ENCODE data around the gene NAA50. TPM values are rescaled to one million over a fixed set of nuclear protein-coding genes. Genes with fewer than 3 reads are reported as not detected.

The NAA50 gene
- total and polyA plus RNA-seq, 2 of the 13 experiments (the other 11 are each of a cell fraction or from before 2014, with no cell fraction given), result 30.2 to 233 TPM

- no peaks in the 10 kb centered on the region for H3K27me3 ChIP-seq (ENCODE audit: control insufficient read depth in 1 of 2, insufficient read depth in 2 of 2, low read length in 2 of 2)
- CTCF ChIA-PET (ENCODE audit: low intra/inter-chr PET ratio, low total read pairs), result no interaction called here
- TF ChIP-seq MTF2 (CRISPR knock-in tag; IDR thresholded peaks at IDR 0.05; ENCODE audit: borderline replicate concordance), result no peak
- no peak for TF ChIP-seq ZNF772 (CRISPR knock-in tag; IDR thresholded peaks at IDR 0.05)
- TF ChIP-seq AKNA (CRISPR knock-in tag; IDR thresholded peaks at IDR 0.05; ENCODE audit: borderline replicate concordance), result no peak
- TF ChIP-seq LCORL (IDR thresholded peaks at IDR 0.05), result no peak
- no peak for TF ChIP-seq LCORL (CRISPR knock-in tag; IDR thresholded peaks at IDR 0.05)
- no peak for TF ChIP-seq IRX3 (CRISPR knock-in tag; IDR thresholded peaks at IDR 0.05; ENCODE audit: borderline replicate concordance, low read depth)
- TF ChIP-seq HMG20A (CRISPR knock-in tag; IDR thresholded peaks at IDR 0.05; ENCODE audit: borderline replicate concordance), result no peak
- TF ChIP-seq RFX1 (IDR thresholded peaks at IDR 0.05), result no peak
- no peak for TF ChIP-seq ZNF292 (CRISPR knock-in tag; IDR thresholded peaks at IDR 0.05; ENCODE audit: borderline replicate concordance, low read depth)
- no peak for TF ChIP-seq ZNF142 (CRISPR knock-in tag; IDR thresholded peaks at IDR 0.05)
- TF ChIP-seq KLF15 (CRISPR knock-in tag; IDR thresholded peaks at IDR 0.05; ENCODE audit: borderline replicate concordance), result no peak
- no peak for TF ChIP-seq ZNF720 (CRISPR knock-in tag; IDR thresholded peaks at IDR 0.05)
Measured at GRCh38 chr3:113712129-113712528, 33.9 kb downstream of the NAA50 start.

More at GRCh38 chr3:113712129-113712528, 33.9 kb downstream of the NAA50 start:
- Histone ChIP-seq H3K9me3 (ENCODE audit: low read length) (no peaks in the 10 kb centered on the region), H3K36me3 (replicated peaks in 1 of 2; ENCODE audit: control insufficient read depth in 1 of 2, insufficient read depth in 2 of 2, low read length in 2 of 2) (no peaks in the 10 kb centered on the region), H3K79me2 (ENCODE audit: insufficient read depth, low read length) (no peaks in the 10 kb centered on the region), H4K20me1 (ENCODE audit: insufficient read depth, low read length) (no peaks in the 10 kb centered on the region), H3K27ac (ENCODE audit: extremely low read length, insufficient read depth, low read length) (no peak overlapping the region), H3K9ac (ENCODE audit: insufficient read depth, low read depth, low read length) (no peak overlapping the region), H2AFZ (ENCODE audit: low read length) (no peak overlapping the region), H3K4me2 (ENCODE audit: low read depth, low read length) (no peak overlapping the region), H3K4me1 (ENCODE audit: insufficient read depth, low read length) (peaks cover 13% of the 10 kb centered on the region), H3K4me3 (replicated peaks in 1 of 3; ENCODE audit: insufficient read depth in 1 of 3, low read depth in 2 of 3, low read length in 3 of 3) (no peak overlapping the region)
- intact Hi-C loops (cut with micrococcal nuclease; ENCODE audit: unreplicated experiment) (no loop called here), in situ Hi-C loops (cut with HindIII; ENCODE audit: extremely low pct_ligation_motif_present, low pct_unique_long_range_greater_than_20kb) (no loop called here)
- POLR2A ChIA-PET, result no interaction called here
- no peak for DNase-seq (ENCODE audit: low spot score)
- no TSS peak for BruUV-seq (replicated peaks)
- no peak for ATAC-seq
- no peak for FAIRE-seq
- WGBS (ENCODE audit: low lambda C conversion rate), result 56% methylated on average over 3 of the region's 3 CpGs

Measured in HepG2 (cell line).